GM19238 (cell line): ENCODE results near the gene PKNOX1.
"Not testable (repeated sequence)": the region's sequence is repeated elsewhere in the genome, so short reads cannot be mapped to it uniquely, and the experiment has no call there.

ENCODE experiments used
- DNase-seq: peaks from one replicate; pipeline ENCODE4 v3.0.0; 2011; ENCODE audit warnings: low spot score; ENCODE audit not compliant: insufficient read length

Gene PKNOX1

GRCh38 chr21:42949094-42949755, 25.1 kb upstream of the PKNOX1 start:
- not testable (repeated sequence) for DNase-seq

DNA sequence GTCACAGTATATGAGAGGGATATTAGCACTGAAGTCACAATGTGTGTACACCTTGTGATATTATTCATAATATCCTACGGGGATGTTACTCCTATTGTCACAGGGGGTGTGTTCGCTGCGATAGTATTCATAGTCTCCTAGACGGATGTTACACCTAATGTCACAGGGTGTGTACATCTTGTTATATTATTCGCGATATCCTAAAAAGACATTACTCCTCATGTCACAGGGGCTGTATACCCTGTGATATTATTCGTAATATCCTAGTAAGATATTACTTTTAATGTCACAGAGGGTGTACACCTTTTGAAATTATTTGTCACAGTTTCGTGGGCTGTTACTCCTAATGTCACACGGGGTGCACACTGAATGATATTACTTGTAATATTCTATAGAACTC, 23.2 kb upstream of the PKNOX1 start:
- DNase-seq, result not testable (repeated sequence)

GRCh38 chr21:42956824-42957630, 17.3 kb upstream of the PKNOX1 start:
- no peak for DNase-seq

- not testable (repeated sequence) for DNase-seq
Observed at GRCh38 chr21:42958122-42958521, 16.2 kb upstream of the PKNOX1 start.

GRCh38 chr21:42959728-42960127, 14.6 kb upstream of the PKNOX1 start:
- no peak for DNase-seq

- DNase-seq, result no peak
Observed at GRCh38 chr21:42962380-42963007, 11.9 kb upstream of the PKNOX1 start.

DNA sequence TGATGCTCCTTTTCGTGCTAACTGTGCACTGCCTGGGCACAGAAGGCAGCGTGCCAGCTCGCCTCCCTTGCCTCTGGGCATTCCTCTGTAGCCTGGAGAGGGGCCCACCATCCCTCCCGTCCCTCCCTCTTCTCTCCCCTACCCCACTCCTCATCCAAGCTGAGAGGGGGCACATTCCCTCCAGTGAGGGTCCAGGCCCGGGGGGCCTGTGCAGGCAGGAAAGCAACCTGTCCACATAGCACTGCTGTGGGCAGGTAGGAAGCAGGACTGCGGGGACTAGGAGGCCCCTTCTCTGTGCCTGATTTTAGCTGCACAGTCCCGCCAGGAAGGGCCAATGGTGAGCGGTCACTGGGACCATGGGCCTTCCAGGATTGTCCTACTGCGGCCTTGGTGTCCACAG, 10.3 kb upstream of the PKNOX1 start:
- no peak for DNase-seq

DNA sequence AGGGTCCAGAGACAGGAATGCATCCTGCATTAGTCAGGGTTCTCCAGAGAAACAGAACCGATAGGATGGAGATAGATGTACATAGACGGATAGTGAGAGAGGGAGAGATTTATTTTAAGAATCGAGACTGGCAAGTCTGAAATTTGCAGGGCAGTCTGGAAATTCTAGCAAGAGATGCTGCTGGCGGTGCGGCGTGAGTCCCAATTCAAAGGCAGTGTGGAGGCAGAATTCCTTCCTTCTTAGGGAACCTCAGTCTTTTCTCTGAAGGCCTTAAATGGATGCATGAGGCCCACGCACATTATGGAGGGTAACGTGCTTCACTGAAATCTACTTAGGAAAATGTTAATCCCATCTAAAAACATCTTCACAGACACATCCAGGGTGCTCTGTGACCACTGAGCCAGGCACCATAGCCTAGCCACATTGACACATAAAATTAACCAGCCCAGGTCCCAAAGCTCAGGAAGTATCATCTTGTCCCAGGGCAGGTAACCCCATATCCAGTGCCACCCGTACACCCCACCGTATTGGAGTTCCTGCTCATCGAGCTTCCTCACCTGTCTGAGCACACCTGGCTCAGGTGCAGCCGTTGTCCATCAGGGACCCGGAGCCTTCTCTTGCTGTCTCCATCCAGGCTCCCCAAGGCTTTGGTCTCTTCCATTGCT, 9.7 kb upstream of the PKNOX1 start:
- no peak for DNase-seq

DNA sequence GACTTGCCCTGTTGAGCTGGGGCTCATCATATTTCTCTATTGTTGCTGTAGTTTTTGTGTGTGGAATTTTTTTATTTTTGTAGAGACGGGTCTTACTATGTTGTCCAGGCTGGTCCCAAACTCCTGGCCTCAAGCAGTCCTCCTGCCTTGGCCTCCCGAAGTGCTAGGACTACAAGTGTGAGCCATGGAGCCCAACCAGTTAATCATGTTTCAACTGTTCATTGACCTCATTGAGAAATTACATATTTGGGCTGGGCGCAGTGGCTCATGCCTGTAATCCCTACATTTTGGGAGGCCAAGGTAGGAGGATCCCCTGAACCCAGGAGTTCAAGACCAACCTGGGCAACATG, 9.2 kb upstream of the PKNOX1 start:
- no peak for DNase-seq

- DNase-seq, result not testable (repeated sequence)
Observed at GRCh38 chr21:42967616-42968015, 6.7 kb upstream of the PKNOX1 start.

DNA sequence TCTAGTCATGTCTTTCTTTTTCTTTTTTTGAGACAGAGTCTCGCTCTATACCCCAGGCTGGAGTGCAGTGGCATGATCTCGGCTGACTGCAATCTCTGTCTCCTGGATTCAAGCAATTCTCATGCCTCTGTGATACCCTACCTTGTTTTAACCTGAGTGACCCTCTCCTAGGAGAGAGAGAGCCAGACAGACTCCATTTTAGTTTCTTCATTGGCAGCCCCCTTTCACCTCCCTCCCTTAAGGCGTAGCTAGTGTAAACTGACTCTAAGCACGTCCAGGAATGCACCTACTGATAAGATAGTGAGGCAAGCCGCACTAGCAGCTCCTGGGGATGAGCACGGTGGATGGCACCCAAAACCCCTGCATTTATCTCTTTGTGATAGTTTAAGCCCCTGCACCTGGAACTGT, 5.2 kb upstream of the PKNOX1 start:
- no peak for DNase-seq

DNA sequence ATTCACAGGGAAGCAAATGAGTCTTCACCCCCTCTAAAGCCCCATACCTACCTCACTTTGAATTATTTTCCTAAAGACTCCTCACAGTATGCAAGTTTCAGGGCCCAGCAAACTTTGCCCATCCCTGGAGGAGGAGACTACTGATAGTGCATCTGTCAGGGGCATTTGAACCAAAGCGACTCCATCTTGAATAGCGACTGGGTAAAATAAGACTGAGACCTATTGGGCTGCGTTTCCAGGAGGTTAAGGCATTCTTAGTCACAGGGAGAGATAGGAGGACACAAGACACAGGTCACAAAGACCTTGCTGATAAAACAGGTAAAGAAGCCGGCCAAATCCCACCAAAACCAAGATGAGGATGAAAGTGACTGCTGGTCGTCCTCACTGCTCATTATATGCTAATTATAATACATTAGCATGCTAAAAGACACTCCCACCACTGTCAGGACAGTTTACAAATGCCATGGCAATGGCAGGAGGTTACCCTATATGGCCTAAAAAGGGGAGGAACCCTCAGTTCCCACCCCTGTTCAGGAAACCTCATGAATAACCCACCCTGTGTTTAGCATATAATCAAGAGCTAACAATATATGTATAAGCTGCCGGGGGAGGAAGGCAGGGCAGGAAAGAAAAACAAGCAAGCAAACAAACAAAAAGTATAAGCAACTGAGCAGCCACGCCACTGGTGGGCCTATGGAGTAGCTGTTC, 3.3 kb upstream of the PKNOX1 start:
- DNase-seq, result no peak

DNA sequence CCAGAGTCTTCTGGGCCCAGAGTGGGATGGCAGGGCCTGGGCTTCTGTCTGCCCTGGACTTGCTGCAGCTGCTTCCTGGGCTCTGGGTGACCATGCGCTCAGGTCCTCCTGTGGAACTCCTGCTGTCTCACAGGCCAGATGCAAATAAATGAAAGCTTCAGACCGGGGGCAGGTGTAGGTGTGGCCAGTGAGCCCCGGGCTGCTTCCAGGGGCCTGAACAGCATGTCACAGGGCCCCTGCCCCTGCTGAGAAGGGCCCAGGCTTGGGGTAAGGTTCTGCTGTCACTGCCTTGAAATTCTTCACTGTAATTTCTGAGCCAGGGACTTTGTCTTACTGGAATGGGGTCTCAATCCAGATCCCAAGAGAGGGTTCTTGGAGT, 2.5 kb upstream of the PKNOX1 start:
- DNase-seq, result no peak

GRCh38 chr21:42973309-42973990, 912 bp upstream of the PKNOX1 start:
- DNase-seq, result no peak

- DNase-seq, result peak; percentile 76
Observed at GRCh38 chr21:42974832-42975820, 764 bp downstream of the PKNOX1 start.

GRCh38 chr21:42975886-42976608, 1.7 kb downstream of the PKNOX1 start:
- DNase-seq, result no peak

DNA sequence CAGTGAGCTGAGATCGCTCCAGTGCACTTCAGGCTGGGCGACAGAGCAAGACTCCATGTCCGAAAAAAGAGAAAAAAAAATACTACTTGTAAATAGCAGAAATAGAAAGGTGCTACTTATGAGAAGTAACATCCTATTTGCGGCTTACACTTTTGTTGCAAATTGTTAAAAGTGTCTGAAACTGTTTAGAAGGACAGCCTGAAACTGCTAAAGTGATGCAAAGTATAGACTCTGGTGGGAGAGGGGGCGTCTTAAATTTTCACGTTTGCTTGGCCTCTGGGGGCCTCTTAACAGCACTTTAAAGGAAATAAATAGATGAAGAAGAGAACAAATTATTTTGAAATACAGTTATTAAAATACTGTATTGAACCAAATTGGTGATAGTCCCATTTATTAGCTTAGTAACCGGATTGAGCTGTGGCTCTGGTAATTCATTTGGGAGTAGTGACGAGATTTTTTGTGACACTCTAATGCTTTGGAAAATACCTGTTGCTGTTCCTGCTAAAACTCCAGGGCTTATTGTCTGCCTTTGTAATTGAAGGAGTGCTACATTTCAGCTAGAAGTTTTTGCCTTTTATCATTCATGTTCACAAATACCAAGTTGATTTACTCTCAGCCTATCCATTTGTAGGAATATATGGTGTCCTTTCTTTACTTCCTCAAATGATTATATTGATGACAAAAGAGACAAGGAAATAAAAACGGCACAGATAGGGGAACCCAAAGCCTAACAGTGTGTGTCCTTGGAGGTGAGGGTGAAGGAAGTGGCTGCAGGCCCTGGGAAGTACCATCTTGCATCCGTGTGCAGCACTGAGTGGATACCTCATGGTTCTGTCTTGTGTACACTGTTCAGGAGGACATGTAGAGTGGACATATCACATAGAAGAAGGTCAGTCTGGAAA, 6.2 kb downstream of the PKNOX1 start:
- DNase-seq, result no peak

DNA sequence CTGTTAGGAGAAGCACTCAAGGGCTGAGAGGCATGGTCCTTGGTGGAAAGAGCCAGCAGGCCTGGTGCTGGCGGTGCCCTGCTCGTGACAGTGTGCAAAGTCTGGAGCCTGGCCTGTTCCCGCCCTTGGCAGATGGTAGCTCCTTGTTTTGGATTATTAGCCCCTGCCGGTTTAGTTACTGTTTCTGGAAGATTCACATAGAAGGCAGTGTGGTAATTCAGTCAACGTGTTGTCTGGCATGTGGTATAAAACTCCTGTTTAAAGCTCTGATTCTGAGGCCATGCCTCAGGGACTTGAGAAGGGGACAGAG, 6.8 kb downstream of the PKNOX1 start:
- DNase-seq, result no peak
